GF-D8 (cell line): ENCODE data around the gene HOXA13.
A peak's percentile ranks its signal among the peaks of the same experiment; 100 is the strongest.

ENCODE experiments used
- DNase-seq: peaks from one replicate; lab custom pipeline; 2025; lab: John Stamatoyannopoulos, UW

Gene HOXA13

GRCh38 chr7:27181795-27182275, 18.1 kb downstream of the HOXA13 start:
- DNase-seq: no peak

DNA sequence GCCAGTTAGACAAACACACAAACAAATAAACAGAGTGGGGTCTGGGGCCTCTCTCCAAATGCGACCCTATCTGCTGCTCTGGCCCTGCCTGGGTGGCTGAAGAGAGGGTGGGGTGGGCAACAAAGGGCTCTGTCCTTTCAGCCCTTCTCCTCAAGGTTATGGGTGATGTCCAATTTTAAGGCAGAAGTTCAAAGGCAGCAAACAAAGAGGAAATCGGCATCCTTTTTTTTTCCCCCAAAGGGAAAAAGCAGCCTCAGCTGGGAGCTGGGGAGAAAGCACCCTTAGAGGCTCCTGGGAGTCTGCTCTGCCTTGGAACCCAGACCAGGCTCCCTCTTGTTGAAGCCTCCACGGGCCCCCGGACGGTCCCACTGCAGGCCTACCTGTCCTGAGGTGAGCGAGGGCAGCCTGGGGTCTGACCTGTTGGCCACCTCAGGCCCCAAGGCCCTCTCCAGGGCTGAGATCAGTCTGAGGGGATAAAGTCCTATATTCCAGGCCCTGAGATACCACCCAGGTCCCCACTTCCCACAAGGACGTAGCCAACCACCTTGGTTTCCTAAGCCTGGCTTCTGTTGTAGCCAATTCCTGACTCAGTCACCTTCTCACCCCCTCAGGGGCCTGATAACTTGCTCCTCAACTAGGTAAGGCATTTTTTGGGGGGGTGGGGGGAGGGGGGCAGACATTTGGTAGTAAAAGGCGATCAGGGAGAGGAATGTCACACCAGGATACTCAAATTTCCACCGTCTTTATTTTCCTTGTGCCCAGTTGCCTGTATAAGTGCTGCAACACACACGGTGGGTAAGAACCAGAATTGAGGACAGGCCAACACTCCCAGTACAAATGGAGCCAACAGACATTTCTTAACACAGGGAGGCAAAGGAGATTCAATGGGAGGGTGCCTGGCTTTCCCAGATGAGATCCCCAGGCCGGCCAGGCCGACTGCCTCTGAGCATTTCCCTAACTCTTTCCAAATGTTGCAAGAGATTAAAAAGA, 19.2 kb downstream of the HOXA13 start:
- DNase-seq: no peak

- no peak for DNase-seq
Measured at GRCh38 chr7:27179503-27180430, 20.1 kb downstream of the HOXA13 start.

DNA sequence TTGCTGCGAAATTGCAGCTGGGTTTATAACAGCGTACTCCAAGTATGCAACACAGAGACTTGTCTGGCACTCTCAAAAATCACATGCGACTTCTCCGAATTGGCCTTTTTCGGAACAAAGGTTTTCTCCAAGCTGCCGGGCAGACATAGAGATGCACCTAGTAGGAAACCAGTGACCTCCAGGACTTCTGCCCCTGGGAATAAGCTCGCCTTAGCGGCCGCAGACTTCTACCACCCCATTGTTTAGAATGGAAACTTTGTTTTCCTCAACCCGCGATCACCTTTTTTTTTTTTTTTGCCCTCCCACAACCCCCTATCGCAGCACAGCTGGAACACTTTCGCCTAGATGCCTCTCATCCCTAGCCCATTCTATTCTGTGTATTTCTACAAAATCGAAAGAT, 20.9 kb downstream of the HOXA13 start:
- DNase-seq: no peak

DNA sequence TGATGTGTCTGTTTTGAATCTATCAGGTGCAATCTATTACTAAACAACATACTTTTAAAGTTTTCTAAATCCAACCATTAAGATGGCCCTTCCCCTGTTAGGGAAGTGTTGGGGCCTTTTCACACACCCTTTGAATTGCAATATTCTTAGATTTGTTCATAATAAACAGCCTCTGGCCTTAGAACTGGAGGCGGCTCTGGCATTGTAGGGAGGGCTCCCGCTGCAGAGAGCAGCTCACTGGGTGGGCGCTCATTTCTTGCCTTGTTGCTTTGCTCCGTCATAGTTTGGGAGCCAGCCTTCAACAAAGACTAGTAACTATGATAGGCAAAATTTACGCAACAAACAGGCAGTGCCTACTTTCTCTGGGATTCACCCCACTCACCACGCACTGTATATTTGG, 21.5 kb downstream of the HOXA13 start:
- DNase-seq: no peak

DNA sequence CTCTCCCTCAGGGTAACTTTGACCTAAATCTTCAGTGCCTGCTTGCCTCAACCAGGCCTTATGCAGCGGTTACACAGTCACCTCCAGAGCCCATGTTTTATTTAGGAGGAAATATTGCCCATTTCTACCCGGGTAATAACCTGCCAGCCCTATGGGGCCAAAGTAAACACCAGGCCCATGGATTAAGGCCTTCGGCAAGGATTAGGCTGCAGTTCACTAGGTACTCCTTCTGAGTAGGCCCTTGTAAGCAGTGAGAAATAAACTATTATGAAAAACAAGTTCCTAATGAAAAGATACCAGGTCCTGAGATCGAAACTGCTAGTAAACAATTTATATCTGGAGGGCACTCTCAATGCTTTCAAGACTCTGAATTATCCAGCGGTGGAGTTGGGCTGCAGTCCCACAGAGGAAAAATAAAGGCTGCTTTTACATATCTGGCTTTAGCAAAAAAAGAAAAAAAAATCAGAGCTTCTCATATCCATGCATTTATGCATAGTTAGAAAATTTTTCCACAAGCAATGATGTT, 22.0 kb downstream of the HOXA13 start:
- no peak for DNase-seq

DNA sequence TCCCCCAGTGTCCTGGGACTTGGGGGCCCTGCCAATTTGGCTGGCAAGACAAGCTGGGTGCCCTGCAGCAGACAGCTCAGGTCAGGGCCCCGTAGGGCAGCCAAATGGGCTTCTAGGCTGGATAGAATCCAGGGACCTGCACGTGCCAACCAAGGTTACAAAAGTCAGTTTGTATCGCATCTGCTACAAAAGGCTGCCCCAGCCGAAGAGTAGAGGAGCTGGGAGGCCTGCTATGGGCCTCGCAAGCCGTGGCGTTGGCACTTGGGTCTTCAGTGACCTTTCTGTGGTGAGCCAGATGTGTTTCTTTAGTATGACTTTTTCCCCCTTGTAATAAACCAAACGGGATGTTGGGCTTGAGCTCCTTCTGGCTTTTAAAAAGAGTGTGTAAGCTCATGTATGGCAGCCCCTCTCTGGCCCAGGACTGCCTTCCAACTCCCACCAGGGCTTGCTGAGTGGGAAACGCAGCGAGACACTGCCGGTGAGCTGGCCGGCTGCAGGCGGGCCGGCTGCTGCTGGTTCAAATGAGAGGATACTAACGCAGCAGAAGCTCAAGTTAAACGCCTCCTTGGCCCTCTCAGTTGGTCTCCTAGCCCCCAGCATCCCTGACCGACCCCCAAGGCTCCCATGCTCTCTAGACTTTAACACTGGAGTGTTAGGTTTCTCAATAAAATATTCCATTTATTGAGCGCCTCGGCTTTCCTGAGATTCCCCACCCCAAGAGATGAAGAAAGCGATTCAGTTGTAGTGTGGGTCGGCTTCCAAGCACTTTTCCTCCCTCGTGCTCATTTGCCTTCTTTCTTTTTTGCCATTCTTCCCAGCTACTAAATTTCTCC, 22.7 kb downstream of the HOXA13 start:
- no peak for DNase-seq

- no peak for DNase-seq
Measured at GRCh38 chr7:27176524-27176845, 23.4 kb downstream of the HOXA13 start.

- no peak for DNase-seq
Measured at GRCh38 chr7:27175626-27176523, 24.0 kb downstream of the HOXA13 start.

DNA sequence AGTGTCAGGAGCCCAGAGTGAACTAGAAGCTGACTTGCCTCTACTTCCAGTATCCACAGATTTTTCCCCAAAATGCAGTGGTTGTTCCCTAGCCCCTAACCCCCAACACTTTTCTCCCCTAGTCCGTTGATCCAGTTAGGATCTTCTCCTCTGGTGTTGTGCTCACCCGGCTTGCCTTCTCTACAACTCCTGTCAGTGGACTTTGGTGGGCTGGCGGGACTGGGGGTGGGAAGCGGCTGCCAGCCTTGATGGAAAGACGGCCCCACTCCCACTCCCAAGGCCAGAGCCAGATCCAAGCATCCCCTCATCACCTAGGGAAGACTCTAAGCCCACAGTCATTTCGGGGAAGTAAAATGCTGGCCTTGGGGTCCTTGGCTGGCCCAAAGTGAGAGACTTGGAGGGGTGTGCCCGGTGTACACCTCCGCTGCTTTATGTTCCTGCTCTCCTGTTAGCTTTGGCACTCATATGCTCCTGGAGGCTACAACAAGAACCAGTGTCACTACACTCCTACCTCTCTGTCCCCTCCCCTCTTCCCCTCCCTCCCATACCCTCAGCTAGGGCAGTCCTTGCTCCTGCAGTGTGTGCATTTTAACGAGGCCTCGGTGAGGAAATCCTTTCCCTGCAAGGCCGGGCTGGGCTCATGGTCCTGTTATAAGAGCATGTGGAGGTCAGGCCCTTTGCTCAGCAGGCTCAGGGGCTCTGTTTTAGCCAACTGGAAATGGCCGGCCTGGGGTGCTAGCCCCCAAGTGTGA, 24.8 kb downstream of the HOXA13 start:
- peak; percentile 84 for DNase-seq

GRCh38 chr7:27173956-27174873, 25.7 kb downstream of the HOXA13 start, which contains the start of gene HOXA10:
Gene HOXA10, minus strand, starts transcription at chr7:27174320. Its CDS starts 14 bp downstream, at chr7:27174306.
- DNase-seq: peak; percentile 77

- DNase-seq: no peak
Measured at GRCh38 chr7:27173511-27173955, 26.4 kb downstream of the HOXA13 start.

DNA sequence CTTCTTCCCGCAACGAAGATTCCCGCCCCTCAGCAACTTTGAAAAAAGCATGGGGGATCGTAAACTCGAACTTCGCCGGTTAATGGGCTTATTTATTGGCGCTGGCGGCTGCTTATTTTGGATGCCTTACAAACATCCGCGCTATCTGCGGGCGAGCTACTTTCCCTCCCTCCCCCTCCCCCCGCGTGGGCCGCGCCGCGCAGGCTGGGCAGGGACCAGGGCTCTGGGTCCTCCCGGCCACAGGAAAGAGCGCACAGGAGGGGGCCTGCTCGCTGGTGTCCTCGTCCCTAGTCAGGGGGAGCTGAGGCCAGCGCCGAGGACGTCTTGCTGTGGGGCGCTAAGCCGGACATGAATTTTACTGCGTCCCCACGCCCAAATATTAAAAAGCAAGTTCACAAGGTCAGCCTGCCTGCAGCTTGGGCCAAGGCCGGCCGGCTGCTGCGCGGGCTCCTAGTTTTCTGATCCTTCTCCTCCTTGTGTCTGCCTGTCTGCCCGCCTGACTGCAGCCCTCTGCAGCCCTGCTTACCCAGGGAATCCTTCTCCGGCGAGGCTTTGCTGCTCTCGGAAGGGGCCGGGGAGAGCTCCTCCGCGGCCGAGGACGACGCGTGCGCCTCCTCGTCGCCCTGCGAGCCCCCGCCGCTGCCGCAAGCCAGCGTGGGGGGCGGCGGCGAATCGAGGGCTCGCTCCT, 26.9 kb downstream of the HOXA13 start:
- no peak for DNase-seq

GRCh38 chr7:27172315-27172774, 27.5 kb downstream of the HOXA13 start:
- no peak for DNase-seq

- DNase-seq: no peak
Measured at GRCh38 chr7:27171637-27172314, 28.1 kb downstream of the HOXA13 start.

GRCh38 chr7:27171325-27171636, 28.6 kb downstream of the HOXA13 start:
- DNase-seq: no peak
